ENCODE measurements around the gene SLC22A5. TPM values are rescaled to one million over a fixed set of nuclear protein-coding genes. Genes with fewer than 3 reads are reported as not detected.

The SLC22A5 gene
- total RNA-seq, 2 donors from 2014 or later, result 7.0 to 7.4 TPM

GRCh38 chr5:132371603-132371994, 2.1 kb downstream of the SLC22A5 start:
- no peak for DNase-seq
- no peak overlapping the region for H3K27ac Mint-ChIP-seq
- H3K36me3 Mint-ChIP-seq (ENCODE audit: insufficient read depth in 2 of 2), result no peaks in the 10 kb centered on the region
- peak overlapping the region; percentile 78 to 88 for H3K4me3 Mint-ChIP-seq
- no peaks in the 10 kb centered on the region for H3K9me3 Mint-ChIP-seq
- H3K27me3 Mint-ChIP-seq (ENCODE audit: low read depth), result no peaks in the 10 kb centered on the region
- no peak for ATAC-seq (replicated peaks in 1 of 2)
- H3K4me1 Mint-ChIP-seq (ENCODE audit: low read depth), result peaks cover 33% of the 10 kb centered on the region

- Mint-ChIP-seq H3K9me3 (no peaks in the 10 kb centered on the region), H3K4me1 (ENCODE audit: low read depth) (peaks cover 33% of the 10 kb centered on the region), H3K4me3 (peak overlapping the region in 1 of 2 donors; percentile 8), H3K27me3 (ENCODE audit: low read depth) (no peaks in the 10 kb centered on the region), H3K27ac (no peak overlapping the region), H3K36me3 (ENCODE audit: insufficient read depth in 2 of 2) (no peaks in the 10 kb centered on the region)
- ATAC-seq (replicated peaks in 1 of 2) (no peak), DNase-seq (no peak)
Measured at GRCh38 chr5:132372127-132372526, 2.6 kb downstream of the SLC22A5 start.

GRCh38 chr5:132372542-132372941, 3.0 kb downstream of the SLC22A5 start:
- no peaks in the 10 kb centered on the region for H3K27me3 Mint-ChIP-seq (ENCODE audit: low read depth)
- DNase-seq, result no peak
- H3K9me3 Mint-ChIP-seq, result no peaks in the 10 kb centered on the region
- no peak for ATAC-seq (replicated peaks in 1 of 2)
- no peaks in the 10 kb centered on the region for H3K36me3 Mint-ChIP-seq (ENCODE audit: insufficient read depth in 2 of 2)
- H3K4me1 Mint-ChIP-seq (ENCODE audit: low read depth), result peaks cover 33% of the 10 kb centered on the region
- no peak overlapping the region for H3K4me3 Mint-ChIP-seq
- H3K27ac Mint-ChIP-seq, result no peak overlapping the region

- peaks cover 22% of the 10 kb centered on the region for H3K4me1 Mint-ChIP-seq (ENCODE audit: low read depth)
- no peaks in the 10 kb centered on the region for H3K9me3 Mint-ChIP-seq
- no peak overlapping the region for H3K27ac Mint-ChIP-seq
- H3K27me3 Mint-ChIP-seq (ENCODE audit: low read depth), result no peaks in the 10 kb centered on the region
- DNase-seq (no peak), ATAC-seq (replicated peaks in 1 of 2) (no peak)
- no peaks in the 10 kb centered on the region for H3K36me3 Mint-ChIP-seq (ENCODE audit: insufficient read depth in 2 of 2)
- no peak overlapping the region for H3K4me3 Mint-ChIP-seq
Measured at GRCh38 chr5:132375957-132376356, 6.4 kb downstream of the SLC22A5 start.

GRCh38 chr5:132376694-132377641, 7.5 kb downstream of the SLC22A5 start:
- no peak for DNase-seq
- Mint-ChIP-seq H3K27me3 (ENCODE audit: low read depth) (no peaks in the 10 kb centered on the region), H3K9me3 (no peaks in the 10 kb centered on the region), H3K36me3 (ENCODE audit: insufficient read depth in 2 of 2) (no peaks in the 10 kb centered on the region), H3K4me1 (ENCODE audit: low read depth) (peaks cover 12% of the 10 kb centered on the region), H3K27ac (no peak overlapping the region), H3K4me3 (no peak overlapping the region)
- ATAC-seq (replicated peaks in 1 of 2), result no peak

- Mint-ChIP-seq H3K36me3 (ENCODE audit: insufficient read depth in 2 of 2) (no peaks in the 10 kb centered on the region), H3K4me1 (ENCODE audit: low read depth) (peaks cover 4% of the 10 kb centered on the region), H3K9me3 (no peaks in the 10 kb centered on the region), H3K27me3 (ENCODE audit: low read depth) (no peaks in the 10 kb centered on the region), H3K4me3 (no peak overlapping the region), H3K27ac (no peak overlapping the region)
- DNase-seq (no peak), ATAC-seq (replicated peaks in 1 of 2) (no peak)
Measured at GRCh38 chr5:132377738-132378137, 8.2 kb downstream of the SLC22A5 start.

GRCh38 chr5:132378580-132378979, 9.1 kb downstream of the SLC22A5 start:
- H3K4me3 Mint-ChIP-seq, result no peak overlapping the region
- ATAC-seq (replicated peaks in 1 of 2) (no peak), DNase-seq (no peak)
- no peaks in the 10 kb centered on the region for H3K36me3 Mint-ChIP-seq (ENCODE audit: insufficient read depth in 2 of 2)
- H3K4me1 Mint-ChIP-seq (ENCODE audit: low read depth), result no peaks in the 10 kb centered on the region
- H3K9me3 Mint-ChIP-seq, result no peaks in the 10 kb centered on the region
- H3K27me3 Mint-ChIP-seq (ENCODE audit: low read depth), result no peaks in the 10 kb centered on the region
- no peak overlapping the region for H3K27ac Mint-ChIP-seq

GRCh38 chr5:132380047-132380446, 10.5 kb downstream of the SLC22A5 start:
- Mint-ChIP-seq H3K4me1 (ENCODE audit: low read depth) (peaks cover under 1% of the 10 kb centered on the region), H3K36me3 (ENCODE audit: insufficient read depth in 2 of 2) (no peaks in the 10 kb centered on the region), H3K27ac (no peak overlapping the region), H3K9me3 (no peaks in the 10 kb centered on the region), H3K27me3 (ENCODE audit: low read depth) (no peaks in the 10 kb centered on the region), H3K4me3 (no peak overlapping the region)
- DNase-seq (no peak), ATAC-seq (replicated peaks in 1 of 2) (no peak)

GRCh38 chr5:132380741-132381140, 11.2 kb downstream of the SLC22A5 start:
- no peak overlapping the region for H3K4me3 Mint-ChIP-seq
- H3K36me3 Mint-ChIP-seq (ENCODE audit: insufficient read depth in 2 of 2), result no peaks in the 10 kb centered on the region
- ATAC-seq (replicated peaks in 1 of 2), result no peak
- H3K27ac Mint-ChIP-seq, result no peak overlapping the region
- H3K4me1 Mint-ChIP-seq (ENCODE audit: low read depth), result peaks cover 7% of the 10 kb centered on the region
- DNase-seq, result no peak
- H3K9me3 Mint-ChIP-seq, result no peaks in the 10 kb centered on the region
- H3K27me3 Mint-ChIP-seq (ENCODE audit: low read depth), result no peaks in the 10 kb centered on the region

- Mint-ChIP-seq H3K9me3 (no peaks in the 10 kb centered on the region), H3K36me3 (ENCODE audit: insufficient read depth in 2 of 2) (no peaks in the 10 kb centered on the region), H3K27me3 (ENCODE audit: low read depth) (no peaks in the 10 kb centered on the region), H3K4me3 (no peak overlapping the region), H3K27ac (no peak overlapping the region), H3K4me1 (ENCODE audit: low read depth) (peaks cover 16% of the 10 kb centered on the region)
- DNase-seq (no peak), ATAC-seq (replicated peaks in 1 of 2) (no peak)
Measured at GRCh38 chr5:132381614-132382013, 12.1 kb downstream of the SLC22A5 start.

- Mint-ChIP-seq H3K9me3 (no peaks in the 10 kb centered on the region), H3K27ac (no peak overlapping the region), H3K4me1 (ENCODE audit: low read depth) (peaks cover 30% of the 10 kb centered on the region), H3K36me3 (ENCODE audit: insufficient read depth in 2 of 2) (no peaks in the 10 kb centered on the region), H3K4me3 (no peak overlapping the region), H3K27me3 (ENCODE audit: low read depth) (no peaks in the 10 kb centered on the region)
- no peak for DNase-seq
- no peak for ATAC-seq (replicated peaks in 1 of 2)
Measured at GRCh38 chr5:132383261-132383660, 13.8 kb downstream of the SLC22A5 start.

- Mint-ChIP-seq H3K27ac (no peak overlapping the region), H3K4me1 (ENCODE audit: low read depth) (peaks cover 33% of the 10 kb centered on the region), H3K36me3 (ENCODE audit: insufficient read depth in 2 of 2) (no peaks in the 10 kb centered on the region), H3K27me3 (ENCODE audit: low read depth) (no peaks in the 10 kb centered on the region), H3K9me3 (no peaks in the 10 kb centered on the region), H3K4me3 (no peak overlapping the region)
- no peak for ATAC-seq (replicated peaks in 1 of 2)
- DNase-seq, result no peak
Measured at GRCh38 chr5:132383984-132384383, 14.5 kb downstream of the SLC22A5 start.

GRCh38 chr5:132384506-132385050, 15.1 kb downstream of the SLC22A5 start:
- Mint-ChIP-seq H3K9me3 (no peaks in the 10 kb centered on the region), H3K36me3 (ENCODE audit: insufficient read depth in 2 of 2) (no peaks in the 10 kb centered on the region), H3K4me1 (ENCODE audit: low read depth) (peaks cover 39% of the 10 kb centered on the region), H3K4me3 (no peak overlapping the region), H3K27ac (no peak overlapping the region), H3K27me3 (ENCODE audit: low read depth) (no peaks in the 10 kb centered on the region)
- no peak for ATAC-seq (replicated peaks in 1 of 2)
- no peak for DNase-seq

All from activated T-cell treated with anti-CD3 and anti-CD28 coated beads, Interleukin-2, amount 50 U/mL, for 72 hours (primary cell).